Kidney glomerular epithelial cell (primary cell): Measurements from ENCODE around the gene PGGT1B.

Source experiments
- DNase-seq: peaks from one replicate; lab custom pipeline; 2025; lab: John Stamatoyannopoulos, UW

PGGT1B gene

GRCh38 chr5:115262321-115263077, at the start of gene PGGT1B:
PGGT1B (minus strand) TSS chr5:115262877; CDS start chr5:115262851, 26 bp downstream.
- peak; percentile 49 for DNase-seq

- peak; percentile 48 for DNase-seq
Observed at GRCh38 chr5:115309751-115310370, 47.2 kb upstream of the PGGT1B start.

DNA sequence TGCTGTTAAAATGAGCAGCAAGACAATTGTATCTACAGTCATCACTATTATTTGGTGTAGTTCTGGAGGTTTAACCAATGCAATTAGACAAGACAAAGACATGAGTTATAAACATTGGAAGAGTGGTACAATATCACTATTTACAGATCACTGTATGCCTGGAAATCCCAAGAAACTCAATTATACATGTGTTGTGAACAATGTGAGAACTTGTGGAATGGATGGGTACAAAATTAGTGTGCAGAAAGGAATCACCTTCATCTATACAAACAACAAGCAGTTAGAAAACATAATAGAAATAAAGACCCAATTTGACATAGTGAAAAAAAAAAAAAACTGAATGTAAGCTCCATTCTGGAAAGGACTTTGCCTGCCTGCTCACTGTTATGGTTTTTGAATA, 46.1 kb upstream of the PGGT1B start:
- no peak for DNase-seq

GRCh38 chr5:115306011-115306536, 43.4 kb upstream of the PGGT1B start:
- no peak for DNase-seq

DNA sequence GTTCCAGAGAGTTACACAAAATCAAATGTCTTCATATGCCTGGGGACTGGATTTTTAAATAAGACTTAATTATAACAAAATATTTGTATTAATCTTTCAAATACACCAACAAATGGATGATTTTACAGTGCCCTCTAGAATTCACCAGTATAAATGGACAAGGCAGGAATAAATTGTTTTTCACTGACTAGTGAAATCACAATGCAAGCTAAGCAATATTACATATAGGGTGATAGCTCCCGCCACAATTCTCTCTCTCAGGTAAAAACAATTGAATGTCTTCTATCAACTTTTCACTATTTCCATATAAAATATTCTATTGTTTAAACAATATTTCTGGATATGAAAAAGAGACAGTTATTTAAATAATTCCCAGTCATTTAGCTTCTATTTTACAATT, 41.8 kb upstream of the PGGT1B start:
- no peak for DNase-seq

- no peak for DNase-seq
Observed at GRCh38 chr5:115298811-115299210, 36.1 kb upstream of the PGGT1B start.

DNA sequence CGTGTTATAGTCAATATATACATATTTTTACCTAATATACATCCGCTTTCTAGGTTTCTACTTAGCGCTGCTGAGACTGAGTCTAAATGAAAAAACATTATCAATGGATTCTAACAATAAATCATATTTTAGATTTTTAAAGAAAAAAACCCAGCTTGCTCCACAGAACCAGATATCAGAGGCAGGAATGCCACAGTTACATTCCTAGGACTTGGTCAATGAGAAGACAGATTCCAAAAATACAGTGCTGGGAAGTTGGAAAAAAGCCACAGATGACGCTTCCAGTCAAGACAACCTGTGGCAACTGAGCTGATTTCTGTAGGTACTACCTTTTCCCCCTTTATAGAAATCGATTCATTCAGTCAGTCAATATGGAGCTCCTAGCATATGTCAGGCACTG, 34.4 kb upstream of the PGGT1B start:
- peak; percentile 8 for DNase-seq

- peak; percentile 49 for DNase-seq
Observed at GRCh38 chr5:115296124-115297022, 33.7 kb upstream of the PGGT1B start, which contains the start of gene CCDC112. CCDC112 (minus strand) TSS chr5:115296654; CDS start chr5:115296543, 111 bp downstream.

GRCh38 chr5:115295777-115296123, 33.1 kb upstream of the PGGT1B start:
- no peak for DNase-seq

- DNase-seq: no peak
Observed at GRCh38 chr5:115291397-115291796, 28.7 kb upstream of the PGGT1B start.

DNA sequence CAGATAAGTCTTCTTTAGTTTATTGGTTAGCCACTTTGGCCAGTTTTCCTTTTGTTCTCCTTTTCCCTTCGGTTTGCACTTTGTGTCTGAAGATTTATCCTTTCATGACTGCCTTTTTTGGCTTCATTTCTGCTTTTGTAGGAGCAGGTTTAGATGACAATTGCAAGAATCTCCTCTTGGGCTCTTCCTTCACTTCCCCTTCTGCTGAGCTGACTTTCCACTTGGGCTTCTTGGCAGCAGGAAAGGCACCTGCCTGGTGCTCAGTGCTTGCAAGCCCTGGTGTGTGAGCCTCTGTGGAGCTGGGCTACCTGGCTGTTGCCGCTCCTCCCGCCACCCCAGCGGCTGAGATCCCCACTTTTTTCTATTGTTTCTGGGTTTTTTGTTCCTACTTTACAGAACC, 26.4 kb upstream of the PGGT1B start:
- DNase-seq: no peak

DNA sequence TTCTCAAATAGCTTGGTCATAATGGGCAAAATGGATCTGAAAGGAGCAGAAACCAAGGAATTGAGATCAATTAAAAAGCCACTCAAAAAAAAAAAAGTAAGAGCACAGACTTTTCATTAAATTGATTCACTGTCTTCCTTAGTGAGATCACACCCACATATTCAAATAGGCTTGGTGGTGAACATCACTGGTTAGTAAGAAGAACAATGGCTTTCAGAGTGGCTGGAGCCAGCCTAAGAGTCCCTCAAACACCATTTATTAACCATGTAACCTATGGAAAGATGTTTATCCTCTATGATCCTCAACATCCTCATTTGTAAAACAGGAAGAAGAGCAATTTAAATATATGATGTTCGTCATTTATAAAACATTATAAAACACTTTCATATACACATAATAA, 21.3 kb upstream of the PGGT1B start:
- DNase-seq: no peak

DNA sequence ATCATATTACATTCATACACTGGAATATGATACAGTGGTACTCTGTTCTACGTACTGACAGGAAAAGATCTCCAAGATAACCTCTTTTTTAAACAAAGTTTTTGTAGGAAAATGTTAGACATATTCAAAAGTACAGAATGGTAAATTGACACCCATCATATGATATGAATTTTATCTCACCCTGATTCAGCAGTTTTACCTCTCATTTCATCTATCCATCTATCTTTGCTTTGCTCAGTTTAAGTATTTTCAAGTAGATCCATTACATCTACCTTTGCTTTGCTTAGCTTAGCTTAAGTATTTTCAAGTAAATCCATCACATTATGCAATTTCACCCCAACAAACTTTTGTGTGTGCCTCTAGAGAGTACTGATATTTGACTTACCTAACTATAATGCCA, 19.5 kb upstream of the PGGT1B start:
- DNase-seq: no peak

DNA sequence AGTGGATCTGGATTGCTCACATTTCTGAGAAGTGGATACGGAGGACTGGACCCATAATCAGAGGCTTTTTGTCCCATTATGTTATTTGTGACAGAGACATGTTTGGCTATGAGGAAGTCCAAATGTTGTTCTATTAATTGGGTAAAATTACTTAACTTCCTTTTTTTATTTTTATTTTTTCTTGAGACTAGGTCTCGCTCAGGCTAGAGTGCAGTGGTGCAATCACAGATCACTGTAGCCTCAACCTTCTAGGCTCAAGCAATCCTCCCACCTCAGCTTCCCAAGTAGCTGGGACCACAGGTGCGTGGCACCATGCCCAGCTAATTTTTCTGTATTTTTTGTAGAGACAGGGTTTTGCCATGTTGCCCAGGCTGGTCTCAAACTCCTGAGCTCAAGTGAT, 11.9 kb upstream of the PGGT1B start:
- DNase-seq: no peak

DNA sequence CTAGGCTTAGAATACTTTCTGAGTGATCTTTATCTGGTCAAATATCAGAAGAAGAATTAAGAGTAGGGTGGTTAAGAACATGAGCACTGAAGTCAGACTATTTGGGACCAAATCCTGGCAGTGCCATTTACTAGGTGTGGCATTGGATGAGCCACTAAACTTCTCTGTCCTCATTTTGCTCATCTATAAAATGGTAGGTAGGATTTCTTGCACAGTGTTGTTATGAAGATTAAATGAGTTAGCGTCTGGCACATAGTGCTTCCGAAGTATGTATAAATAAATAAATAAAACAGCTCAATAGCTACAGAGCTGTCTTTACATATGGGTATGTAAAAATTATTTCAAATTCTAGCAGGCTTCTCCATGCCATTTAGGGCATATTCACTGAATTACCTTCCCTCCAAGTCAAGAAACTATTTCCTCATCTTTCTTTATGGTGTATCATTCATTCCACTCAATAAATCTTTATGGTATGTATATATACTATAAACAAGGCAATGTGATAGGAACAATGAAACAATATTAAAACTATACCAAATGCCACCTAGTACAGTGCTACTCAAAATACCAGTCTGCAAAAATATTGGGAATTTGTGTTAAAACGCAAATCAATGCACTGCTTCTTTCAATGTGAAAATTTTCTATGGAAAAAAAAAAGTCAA, 9.8 kb upstream of the PGGT1B start:
- DNase-seq: no peak

GRCh38 chr5:115271295-115272050, 8.8 kb upstream of the PGGT1B start:
- DNase-seq: no peak

- DNase-seq: peak; percentile 53
Observed at GRCh38 chr5:115267617-115268016, 4.9 kb upstream of the PGGT1B start.

DNA sequence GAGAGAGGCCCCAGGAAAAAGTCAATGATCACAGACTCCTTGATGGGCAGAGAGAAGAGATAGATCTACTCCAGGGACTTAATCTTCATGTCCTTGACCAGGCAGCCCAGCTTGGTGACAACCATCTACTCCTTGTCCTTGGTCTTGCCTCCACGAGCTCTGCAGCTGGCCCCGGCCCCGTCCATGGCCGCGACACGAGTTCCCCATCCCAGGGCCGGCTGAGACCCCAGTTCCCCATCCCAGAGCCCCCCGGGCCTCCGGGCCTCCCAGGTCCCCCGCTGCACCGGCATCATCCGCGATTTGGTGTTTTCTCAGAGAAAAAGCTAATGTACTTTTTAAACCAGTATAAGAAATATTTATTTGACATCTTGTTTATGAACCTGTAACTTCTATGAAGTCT, 2.5 kb upstream of the PGGT1B start:
- no peak for DNase-seq

GRCh38 chr5:115264786-115265185, 2.1 kb upstream of the PGGT1B start:
- no peak for DNase-seq

- DNase-seq: no peak
Observed at GRCh38 chr5:115263078-115263380, 352 bp upstream of the PGGT1B start.

- DNase-seq: no peak
Observed at GRCh38 chr5:115262011-115262320, 711 bp downstream of the PGGT1B start.

- DNase-seq: no peak
Observed at GRCh38 chr5:115260248-115260647, 2.4 kb downstream of the PGGT1B start.
